Left renal pelvis (tissue), 4 donors: ENCODE measurements around the gene TEKT5. TPM values are rescaled to one million over a fixed set of nuclear protein-coding genes. Genes with fewer than 3 reads are reported as not detected.

Experiments
- DNase-seq, 4 donors: peaks; one replicate each; pipeline ENCODE4 v3.0.0-alpha.2; 2013; ENCODE audit warnings: low read depth in 4 of 4, low spot score in 3 of 4
- polyA plus RNA-seq, 4 donors: library from polyadenylated mRNA; unstranded; fragments of 120-200 nt; gene quantifications; one replicate each; pipeline ENCODE4 v1.2.1, GENCODE V29; 2013; ENCODE audit not compliant: insufficient read length in 4 of 4

The TEKT5 gene
- polyA plus RNA-seq, 4 donors: 0.16 to 0.53 (median 0.24) TPM

GRCh38 chr16:10613785-10614485, 80.8 kb downstream of the TEKT5 start:
- DNase-seq: no peak

- DNase-seq: no peak
Observed at GRCh38 chr16:10612649-10613179, 82.0 kb downstream of the TEKT5 start.

DNA sequence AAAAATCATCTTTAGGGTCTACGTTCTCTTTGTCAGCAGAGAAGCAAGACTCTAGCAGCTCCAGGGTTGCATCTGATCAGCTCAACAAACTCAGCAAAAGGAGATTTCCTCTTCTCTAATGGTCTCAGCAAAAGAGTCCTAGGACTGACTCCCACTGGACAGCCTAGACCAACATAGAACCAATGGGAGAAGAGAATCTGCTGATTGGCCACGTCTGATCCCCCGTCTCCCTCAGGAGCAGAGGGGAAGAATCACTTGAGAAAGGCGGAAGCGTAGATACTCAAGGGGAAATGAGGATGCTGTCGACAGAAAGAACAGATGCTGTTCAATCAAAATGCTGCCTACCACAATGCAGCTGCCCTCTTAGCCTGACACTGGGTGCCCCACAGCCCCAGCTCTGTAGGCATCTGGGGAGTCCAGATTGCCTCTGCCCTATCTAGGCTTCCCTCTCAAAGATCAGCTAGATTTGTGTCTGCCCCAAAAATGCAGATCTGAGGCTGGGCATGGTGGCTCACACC, 82.8 kb downstream of the TEKT5 start:
- no peak for DNase-seq

DNA sequence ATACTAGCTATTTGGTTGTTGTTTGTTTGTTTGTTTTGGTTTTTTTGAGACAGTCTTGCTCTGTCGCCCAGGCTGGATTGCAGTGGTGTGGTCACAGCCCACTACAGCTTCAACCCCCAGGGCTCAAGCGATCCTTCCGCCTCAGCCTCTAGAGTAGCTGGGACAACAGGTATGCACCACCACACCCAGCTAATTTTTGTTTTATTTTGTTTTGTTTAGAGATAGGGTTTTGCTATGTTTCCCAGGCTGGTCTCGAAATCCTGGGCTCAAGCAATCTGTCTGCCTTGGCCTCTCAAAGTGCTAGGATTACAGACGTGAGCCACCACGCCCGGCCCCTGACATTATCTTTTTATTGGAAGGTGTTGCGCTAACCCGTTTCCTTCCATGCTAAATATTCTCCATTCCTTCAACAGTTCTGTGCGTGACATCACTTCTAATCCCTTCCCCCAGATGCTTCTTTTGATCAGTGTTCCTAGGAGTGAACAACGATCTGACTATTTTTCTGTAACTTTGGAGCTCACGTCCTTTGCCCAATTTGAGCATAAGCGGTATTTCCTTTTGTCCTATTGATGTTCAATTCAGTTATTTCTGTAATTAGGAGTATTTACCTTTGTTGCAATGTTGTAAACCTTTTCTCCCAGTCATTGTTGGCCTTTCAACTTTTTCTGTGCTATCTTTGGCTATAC, 84.1 kb downstream of the TEKT5 start:
- DNase-seq: no peak

- no peak for DNase-seq
Observed at GRCh38 chr16:10609402-10609774, 85.3 kb downstream of the TEKT5 start.

GRCh38 chr16:10608687-10609401, 85.9 kb downstream of the TEKT5 start:
- no peak for DNase-seq

DNA sequence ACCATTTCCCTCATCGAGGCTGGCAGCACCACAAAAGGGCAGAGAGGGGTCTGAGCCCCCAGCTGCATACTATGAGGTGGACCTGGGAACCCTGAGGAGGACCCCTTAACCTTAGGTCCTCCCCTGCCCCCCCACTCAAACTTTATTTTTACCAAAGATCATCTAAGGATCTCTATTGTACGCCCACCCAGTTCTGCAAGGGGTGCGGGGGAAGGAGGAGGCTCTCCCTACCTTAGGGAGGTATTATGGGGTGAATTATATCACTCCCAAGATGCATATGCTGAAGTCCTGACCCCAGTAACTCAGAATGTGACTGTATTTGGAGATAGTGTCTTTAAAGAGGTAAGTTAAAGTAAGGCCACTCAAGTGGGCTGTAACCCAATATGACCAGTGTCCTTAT, 87.6 kb downstream of the TEKT5 start:
- DNase-seq: no peak

DNA sequence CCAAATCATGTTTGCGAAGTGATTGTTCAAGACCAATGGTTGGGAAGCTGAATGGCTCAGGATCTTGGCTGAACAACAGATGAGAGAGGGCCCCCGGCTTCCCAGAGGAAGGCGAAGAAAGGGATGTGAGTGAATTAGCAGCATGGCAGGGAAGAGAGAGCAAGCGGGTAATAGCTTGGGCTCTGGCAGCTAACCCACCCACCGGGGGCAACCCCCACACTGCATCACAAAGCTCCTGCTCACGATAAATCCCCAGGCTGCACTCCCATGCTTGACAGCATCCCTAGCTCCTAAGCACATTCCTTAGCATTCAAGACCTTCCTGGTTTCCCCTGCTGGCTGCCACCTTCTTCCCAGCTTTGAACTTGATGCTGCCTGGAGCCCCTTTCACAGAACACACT, 88.1 kb downstream of the TEKT5 start:
- DNase-seq: no peak

GRCh38 chr16:10605636-10606035, 89.1 kb downstream of the TEKT5 start:
- DNase-seq: no peak

- DNase-seq: no peak
Observed at GRCh38 chr16:10601444-10602408, 93.0 kb downstream of the TEKT5 start.

DNA sequence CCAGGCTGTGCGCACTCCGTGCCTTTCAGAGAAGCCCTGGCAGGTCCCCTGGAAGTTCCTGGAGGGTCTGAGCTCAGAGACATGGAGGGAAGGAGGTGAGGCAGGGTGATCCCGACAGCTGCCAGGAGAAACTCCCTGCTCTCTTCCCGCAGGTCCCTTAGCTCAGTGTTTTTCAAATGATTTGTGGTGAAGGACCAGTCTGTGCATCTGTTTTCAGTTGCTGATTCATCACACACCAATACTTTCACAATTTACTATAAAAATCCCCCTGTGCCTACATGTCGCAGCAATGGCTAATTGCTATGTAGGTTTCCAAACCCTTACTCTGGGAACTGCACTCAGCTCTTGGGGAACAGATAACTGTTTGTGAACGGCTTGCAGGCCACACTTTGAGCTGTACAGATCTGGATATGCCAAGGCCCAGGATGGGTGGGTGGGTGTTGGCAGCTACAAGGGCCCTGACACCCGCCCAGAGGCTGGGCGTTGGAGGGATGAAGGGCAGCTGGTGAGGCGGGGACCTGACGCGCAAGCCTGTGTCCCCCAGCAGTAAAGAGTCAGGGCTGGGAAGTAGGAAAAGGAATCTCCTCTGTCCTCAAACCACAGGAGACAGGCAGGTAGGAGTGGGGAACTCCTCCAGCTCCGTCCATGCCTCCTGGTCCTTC, 93.8 kb downstream of the TEKT5 start:
- DNase-seq: no peak

DNA sequence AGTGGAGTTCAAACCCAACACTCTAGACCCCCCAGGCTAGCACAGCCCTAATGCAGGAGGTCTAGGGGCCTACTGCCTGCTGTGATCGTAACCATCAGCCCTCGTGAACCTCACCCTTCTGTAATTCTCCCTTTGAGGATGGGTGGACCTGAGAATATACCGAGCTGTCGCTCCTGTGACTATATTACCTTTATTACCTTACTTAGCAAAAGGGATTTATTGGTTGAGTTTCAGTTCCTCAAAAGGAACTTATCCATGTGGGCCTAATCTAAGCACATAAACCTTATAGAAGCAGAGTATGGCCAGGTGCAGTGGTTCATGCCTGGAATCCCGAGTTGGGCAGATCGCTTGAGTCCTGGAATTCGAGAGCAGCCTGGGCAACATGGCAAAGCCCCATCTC, 95.1 kb downstream of the TEKT5 start:
- no peak for DNase-seq

- no peak for DNase-seq
Observed at GRCh38 chr16:10598157-10598556, 96.6 kb downstream of the TEKT5 start.

DNA sequence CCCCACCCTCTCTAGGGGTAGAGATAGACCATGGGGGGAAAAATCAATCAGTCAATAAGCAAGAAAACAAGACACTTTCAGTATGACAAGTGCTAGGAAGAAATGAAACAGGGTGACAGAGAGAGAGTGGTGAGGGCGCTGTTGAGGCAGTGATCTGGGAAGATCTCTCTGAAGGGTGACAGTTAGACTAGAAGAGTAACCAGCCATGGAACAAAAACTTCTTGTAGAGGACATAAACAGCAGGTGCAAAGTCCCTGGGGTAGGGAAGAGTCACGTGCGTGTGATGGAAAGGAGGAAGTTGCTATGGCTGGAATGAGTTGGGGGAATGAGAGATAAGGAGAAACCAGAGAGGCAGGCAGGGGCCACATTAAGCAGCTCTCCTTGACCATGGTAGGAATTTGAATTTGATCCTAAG, 97.5 kb downstream of the TEKT5 start:
- DNase-seq: no peak

DNA sequence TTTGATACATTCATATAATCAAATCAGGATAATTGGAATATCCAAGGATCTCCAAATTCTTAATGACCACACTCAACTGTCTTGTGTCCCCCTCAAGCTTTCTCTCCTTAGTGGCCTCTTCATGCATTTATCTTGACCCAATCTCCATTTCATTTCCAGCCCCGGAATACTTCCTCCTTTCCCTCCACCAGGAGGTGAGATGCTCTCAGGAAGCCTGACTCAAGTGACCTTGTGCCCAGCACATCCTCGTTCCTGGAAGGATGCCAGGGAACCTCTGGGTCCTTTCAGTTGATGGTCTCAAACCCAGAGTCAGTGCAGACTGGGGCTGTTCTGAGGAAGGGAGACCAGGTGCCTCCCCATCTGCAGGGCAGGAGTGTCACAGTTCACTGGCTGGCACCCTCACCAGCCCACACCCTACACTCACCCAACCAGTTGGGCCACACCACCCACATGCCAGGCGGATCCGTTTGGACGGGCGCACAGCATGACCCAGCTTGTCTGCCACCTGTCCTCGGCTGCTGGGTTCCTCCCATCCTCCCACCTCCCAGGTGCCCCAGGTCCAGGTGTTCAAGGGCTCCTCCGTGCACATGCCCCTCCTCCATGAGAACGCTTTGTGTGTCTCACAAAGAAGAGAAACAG, 100.3 kb downstream of the TEKT5 start:
- DNase-seq: no peak

GRCh38 chr16:10592611-10593010, 102.1 kb downstream of the TEKT5 start:
- DNase-seq: no peak

DNA sequence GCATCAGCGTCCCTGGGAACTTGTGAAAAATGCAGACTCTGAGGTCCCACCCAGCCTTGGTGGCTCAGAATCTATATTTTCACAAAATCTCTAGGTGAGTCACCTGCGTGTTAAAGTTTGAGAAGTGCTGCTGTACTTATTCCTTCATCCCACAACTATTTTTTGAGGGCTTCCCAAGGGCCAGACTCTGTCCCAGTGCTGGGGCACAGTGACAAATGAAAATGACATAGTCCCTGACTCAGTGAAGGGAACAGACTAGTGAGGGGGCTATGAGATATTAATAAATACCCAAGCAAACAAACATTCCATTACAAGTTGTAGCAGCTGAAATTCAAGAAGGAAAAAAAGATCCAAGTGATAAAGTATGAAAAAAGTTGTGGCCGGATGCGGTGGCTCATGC, 104.4 kb downstream of the TEKT5 start:
- no peak for DNase-seq

GRCh38 chr16:10589109-10589508, 105.6 kb downstream of the TEKT5 start:
- no peak for DNase-seq

GRCh38 chr16:10587622-10588021, 107.1 kb downstream of the TEKT5 start:
- no peak for DNase-seq
